Esophagus muscularis mucosa (tissue), 4 donors: ENCODE data around the gene C16orf86.

Source experiments
- EP300 ChIP-seq: sonication (generic); formaldehyde crosslinking; IDR thresholded peaks from one replicate; pipeline ENCODE4 v1.6.1; 2017; ENCODE audit warnings: antibody characterized with exemption
- POLR2A ChIP-seq: fragments of 450-650 bp; IDR thresholded peaks from one replicate; pipeline ENCODE4 v1.6.1; 2017; ENCODE audit warnings: antibody characterized with exemption, moderate library complexity, mild to moderate bottlenecking, low read depth
- POLR2AphosphoS5 ChIP-seq, 2 donors: sonication (generic); formaldehyde crosslinking; IDR thresholded peaks; one replicate each; pipeline ENCODE4 v1.6.1; 2017; ENCODE audit warnings: antibody characterized with exemption in 2 of 2
- TF ChIP-seq, protein P1 (sequence below), 3 experiments: fragments of 200-600 bp in 2 of 3; fragments of 450-650 bp in 1 of 3; sonication (generic) in 2 of 3; IDR thresholded peaks; one replicate each; pipeline ENCODE4 v1.5.1; 2017 to 2019; ENCODE audit warnings: antibody characterized with exemption in 3 of 3, mild to moderate bottlenecking in 2 of 3, moderate library complexity in 1 of 3

DNA sequence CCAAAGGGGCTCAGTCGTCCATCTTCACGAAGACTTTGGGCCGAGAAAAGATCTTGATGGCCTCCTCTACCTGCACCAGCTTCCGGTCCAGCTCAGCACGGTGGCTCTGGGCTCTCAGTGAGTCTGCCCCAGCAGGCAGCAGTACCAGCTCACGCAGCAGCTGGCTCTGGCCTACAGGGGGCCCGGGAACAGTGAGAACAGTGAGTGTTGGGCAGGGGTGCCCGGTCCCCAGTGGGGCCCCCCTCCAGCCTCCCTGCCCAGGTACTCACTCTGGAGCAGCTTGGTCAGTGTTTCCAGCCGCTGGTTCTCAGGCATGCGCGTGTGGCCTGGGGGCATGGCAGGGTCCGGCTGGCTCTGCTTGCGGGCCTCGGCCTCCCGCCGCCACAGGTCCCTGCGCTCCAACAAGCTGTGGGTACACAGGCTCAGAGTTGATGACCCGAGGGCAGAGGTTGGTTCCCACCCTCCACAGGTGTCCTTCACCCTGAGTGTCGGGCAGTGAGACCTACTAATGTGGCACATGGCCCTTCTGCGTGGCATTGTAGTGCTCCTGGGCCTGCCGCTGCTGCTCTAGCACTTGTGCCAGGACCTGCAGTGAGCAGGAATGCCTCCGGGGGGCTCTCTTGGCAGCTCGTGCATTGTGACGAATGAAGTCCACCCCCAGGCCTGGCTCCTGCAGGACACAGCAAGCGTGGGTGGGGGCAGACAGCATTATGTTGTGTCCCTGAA, 3.3 kb upstream of the C16orf86 start:
- TF ChIP-seq, protein P1, sequence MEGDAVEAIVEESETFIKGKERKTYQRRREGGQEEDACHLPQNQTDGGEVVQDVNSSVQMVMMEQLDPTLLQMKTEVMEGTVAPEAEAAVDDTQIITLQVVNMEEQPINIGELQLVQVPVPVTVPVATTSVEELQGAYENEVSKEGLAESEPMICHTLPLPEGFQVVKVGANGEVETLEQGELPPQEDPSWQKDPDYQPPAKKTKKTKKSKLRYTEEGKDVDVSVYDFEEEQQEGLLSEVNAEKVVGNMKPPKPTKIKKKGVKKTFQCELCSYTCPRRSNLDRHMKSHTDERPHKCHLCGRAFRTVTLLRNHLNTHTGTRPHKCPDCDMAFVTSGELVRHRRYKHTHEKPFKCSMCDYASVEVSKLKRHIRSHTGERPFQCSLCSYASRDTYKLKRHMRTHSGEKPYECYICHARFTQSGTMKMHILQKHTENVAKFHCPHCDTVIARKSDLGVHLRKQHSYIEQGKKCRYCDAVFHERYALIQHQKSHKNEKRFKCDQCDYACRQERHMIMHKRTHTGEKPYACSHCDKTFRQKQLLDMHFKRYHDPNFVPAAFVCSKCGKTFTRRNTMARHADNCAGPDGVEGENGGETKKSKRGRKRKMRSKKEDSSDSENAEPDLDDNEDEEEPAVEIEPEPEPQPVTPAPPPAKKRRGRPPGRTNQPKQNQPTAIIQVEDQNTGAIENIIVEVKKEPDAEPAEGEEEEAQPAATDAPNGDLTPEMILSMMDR (IDR thresholded peaks at IDR 0.05), result no peak
- TF ChIP-seq POLR2AphosphoS5 (IDR thresholded peaks at IDR 0.05), result no peak
- TF ChIP-seq POLR2A, result no peak
- TF ChIP-seq EP300, result no peak
